Activated naive CD4-positive, alpha-beta T cell treated with anti-CD3 and anti-CD28 coated beads, Interleukin-2, amount 50 U/mL, for 16 hours (primary cell): Measurements from ENCODE around the gene UBAP2L.

Experiments used
- DNase-seq: peaks from one replicate; pipeline ENCODE4 v3.0.0-alpha.2; 2020

The UBAP2L gene, protein sequence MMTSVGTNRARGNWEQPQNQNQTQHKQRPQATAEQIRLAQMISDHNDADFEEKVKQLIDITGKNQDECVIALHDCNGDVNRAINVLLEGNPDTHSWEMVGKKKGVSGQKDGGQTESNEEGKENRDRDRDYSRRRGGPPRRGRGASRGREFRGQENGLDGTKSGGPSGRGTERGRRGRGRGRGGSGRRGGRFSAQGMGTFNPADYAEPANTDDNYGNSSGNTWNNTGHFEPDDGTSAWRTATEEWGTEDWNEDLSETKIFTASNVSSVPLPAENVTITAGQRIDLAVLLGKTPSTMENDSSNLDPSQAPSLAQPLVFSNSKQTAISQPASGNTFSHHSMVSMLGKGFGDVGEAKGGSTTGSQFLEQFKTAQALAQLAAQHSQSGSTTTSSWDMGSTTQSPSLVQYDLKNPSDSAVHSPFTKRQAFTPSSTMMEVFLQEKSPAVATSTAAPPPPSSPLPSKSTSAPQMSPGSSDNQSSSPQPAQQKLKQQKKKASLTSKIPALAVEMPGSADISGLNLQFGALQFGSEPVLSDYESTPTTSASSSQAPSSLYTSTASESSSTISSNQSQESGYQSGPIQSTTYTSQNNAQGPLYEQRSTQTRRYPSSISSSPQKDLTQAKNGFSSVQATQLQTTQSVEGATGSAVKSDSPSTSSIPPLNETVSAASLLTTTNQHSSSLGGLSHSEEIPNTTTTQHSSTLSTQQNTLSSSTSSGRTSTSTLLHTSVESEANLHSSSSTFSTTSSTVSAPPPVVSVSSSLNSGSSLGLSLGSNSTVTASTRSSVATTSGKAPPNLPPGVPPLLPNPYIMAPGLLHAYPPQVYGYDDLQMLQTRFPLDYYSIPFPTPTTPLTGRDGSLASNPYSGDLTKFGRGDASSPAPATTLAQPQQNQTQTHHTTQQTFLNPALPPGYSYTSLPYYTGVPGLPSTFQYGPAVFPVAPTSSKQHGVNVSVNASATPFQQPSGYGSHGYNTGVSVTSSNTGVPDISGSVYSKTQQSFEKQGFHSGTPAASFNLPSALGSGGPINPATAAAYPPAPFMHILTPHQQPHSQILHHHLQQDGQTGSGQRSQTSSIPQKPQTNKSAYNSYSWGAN

DNA sequence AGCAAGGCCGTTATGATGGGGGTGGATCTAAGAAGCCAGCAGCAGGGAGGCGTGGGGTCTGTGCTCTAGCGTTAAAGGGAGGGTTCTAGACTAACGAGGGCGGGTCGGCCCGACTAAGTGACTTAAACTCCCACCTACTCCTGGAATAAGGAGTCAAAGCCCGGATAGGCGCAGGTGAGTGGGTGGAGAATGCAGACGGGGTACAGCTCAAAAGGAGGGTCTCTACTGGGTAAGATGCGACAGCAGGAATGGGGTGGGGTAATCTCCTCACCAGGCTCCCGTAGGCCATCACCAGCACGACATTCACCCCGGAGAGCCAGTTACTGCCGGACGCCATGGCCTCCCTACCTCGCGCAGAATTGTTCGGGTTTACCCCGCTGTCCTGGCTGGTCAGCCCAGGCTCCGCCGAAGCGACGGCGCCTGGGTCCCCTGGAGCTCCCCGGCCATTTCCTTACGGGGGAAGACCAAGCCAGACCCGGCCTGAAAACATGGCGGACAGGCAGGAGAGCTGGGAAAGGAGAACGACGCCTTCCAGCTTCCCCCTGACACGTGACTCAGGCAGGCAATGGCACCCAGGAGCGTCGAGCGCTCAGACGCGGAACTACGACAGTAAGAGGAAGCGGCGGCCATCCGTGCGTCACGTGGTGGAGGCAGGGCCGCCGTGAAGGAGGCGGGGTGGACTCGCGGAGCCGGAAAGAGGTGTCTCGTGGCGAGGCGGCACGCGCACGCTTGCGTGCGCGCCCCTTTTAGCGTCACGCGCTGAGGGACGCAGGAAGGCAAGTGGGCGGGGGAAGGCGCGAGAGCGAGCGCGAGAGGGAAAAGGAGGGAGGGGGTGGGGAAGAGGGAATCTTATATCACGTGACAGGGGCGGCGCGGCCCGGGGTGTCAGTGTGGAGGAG is at the start of gene UBAP2L:
Gene UBAP2L (plus strand): TSS at position 885 of the 899 bp plus-strand sequence. CDS start 4,169 bp downstream, outside the sequence.
- DNase-seq = peak; percentile 99

DNA sequence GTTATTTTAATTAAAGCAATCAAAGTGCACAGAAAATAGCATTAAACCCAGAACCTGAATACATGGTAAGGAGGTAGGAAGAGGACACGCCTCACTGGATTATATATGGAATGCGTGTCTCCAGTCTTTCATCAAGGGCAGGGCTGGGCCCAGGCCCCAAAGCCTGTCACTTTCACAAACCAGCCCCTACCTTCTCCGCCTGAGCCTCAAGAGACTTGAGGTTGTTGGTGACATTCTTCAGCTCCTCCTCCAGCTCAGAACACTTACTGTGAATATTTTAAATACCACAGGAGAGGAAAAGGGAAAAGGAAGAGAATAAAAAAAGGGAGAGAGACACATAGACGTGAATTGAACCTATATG is 49.6 kb upstream of the UBAP2L start:
- DNase-seq = no peak

DNA sequence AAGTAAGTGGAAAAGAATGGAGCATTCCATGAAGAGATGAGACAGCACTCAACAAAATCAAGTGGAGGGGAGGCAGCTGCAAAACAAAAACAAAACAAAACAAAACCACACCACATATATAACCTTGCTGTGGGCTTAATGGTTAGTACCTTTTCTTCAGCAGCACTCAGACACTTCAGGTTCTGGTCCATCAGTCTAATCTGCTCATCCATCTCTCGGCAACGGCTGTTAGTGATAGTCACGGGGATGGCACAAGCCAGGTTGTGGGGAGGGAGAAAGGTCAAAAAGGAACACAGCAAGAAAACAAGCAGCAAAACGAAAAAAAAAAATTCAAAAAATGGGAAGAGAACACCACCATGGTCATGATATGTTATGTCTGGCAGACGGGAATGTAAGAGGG is 48.9 kb upstream of the UBAP2L start:
- DNase-seq = no peak

DNA sequence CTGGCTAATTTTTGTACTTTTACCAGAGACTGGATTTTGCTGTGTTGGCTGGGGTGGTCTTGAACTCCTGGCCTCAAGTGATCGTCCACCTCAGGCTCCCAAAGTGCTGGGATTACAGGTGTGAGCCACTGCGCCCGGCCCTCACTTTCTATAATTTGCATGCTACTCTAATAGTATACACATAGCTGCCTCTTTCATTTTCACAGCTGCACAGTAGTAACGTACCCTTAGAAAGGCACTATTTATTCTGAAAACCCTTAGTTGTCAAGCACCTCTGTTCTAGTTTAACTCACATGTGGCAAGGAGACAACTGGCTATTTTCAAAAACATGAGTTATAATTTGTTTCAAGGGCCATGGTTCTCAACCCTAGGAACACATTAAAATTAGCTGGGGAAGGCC is 46.1 kb upstream of the UBAP2L start:
- DNase-seq = no peak

DNA sequence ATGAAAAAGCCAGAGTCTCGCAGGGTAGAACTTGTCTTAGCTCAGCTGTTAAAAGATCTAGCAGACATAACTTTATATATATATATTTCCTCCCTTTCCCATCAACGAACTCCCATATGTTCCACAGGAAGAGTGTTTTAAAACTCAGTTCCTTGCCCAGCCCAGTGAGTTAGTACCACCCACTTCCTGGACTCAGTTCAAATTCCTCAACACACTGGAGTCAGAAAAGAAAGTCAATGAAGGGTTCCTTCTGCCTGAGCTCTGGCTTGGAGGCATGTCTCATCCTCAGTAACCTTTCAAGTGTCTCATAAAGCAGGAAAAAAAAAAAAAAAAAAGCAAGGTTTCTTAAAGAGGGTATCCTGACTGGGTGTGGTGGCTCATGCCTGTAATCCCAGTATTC is 44.4 kb upstream of the UBAP2L start:
- DNase-seq = no peak

DNA sequence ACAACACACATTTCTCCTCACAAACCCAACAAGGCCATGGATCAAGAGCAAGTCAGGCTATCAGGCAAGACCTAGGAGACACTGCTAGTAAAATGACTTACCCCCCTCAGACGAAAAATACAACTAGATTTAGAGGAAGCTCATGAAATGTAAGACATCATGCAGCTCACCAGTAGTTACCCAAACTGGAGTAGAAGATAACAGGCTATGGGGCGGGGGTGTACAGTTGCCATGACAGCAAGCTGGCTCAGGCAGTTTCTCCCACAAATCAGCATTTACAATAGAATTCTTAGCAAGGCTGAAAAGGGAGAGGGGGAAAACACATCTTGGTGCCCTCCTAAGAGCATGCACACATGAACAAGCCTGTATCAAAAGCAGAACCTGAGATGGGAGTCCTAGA is 42.7 kb upstream of the UBAP2L start:
- DNase-seq = no peak

DNA sequence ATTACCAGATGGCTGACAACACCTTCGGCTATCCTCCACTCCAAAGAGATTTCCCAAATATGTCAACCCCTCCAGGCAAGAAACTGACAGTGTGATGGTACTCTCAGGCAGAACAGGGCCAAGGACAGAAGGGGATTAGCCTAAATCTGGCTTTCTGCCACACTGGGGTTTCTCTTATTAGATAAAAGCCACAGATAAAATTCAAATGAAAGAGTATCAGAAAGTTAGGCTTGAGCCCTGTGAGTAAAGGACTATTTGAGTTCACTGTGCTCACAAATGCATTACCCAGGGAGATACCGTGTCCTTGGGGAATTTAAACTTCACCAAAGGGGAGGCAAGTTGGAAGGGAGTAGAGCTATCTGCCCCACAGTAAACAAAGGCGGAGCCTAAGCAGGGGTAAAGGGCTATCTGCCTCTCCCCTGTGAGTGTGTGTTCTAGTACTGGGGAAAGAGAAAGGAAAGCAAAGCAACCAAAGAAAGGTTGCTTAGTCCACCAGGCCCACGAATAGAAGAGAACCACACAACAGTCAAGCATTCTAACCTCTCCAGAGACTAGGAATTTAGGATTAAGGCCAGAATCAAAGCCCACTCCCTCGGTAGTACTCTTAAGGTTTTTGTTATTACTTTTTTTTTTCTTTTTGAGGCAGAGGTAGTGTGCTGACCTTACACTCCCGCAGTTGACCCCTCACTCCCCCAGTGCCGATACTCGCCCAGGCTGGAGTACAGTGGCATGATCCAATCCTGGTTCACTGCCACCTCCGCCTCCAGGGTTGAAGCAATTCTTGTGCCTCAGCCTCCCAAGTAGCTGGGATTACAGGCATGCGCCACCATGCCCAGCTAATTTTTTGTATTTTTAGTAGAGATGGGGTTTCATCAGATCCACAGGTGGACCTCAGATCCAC is 41.6 kb upstream of the UBAP2L start:
- no peak for DNase-seq

DNA sequence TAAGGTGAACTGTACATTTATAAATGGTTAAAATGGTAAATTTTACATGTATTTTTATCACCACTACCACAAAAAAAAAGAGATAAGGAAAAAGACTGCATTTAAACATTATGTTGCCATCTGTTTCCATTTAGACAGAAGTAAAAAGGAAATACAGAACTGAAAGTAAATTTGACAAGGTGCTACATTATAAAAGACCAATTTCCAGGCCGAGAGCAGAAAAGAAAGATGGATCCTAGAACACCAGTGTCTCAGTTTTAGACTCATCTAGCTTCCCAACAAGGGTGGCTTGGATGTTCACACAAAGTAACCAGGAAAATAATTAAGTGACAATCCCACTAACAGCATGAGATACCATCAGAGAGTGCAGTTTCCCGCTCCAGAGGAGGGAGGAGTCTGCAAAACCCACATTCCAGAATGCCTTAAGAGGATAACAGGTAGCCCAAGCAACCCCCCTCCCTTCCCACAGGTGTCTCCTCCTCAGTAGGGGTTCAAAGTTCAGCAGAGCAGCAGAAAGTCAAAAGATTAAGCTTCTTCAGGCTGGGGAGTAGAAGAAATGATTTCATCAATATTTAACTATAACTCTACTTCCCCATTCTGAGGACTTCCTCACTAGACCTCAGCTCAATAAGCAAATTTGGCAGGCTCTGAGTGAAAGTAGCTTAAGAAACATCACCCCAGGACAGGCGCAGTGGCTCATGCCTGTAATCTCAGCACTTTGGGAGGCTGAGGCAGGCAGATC is 40.6 kb upstream of the UBAP2L start:
- DNase-seq = no peak

DNA sequence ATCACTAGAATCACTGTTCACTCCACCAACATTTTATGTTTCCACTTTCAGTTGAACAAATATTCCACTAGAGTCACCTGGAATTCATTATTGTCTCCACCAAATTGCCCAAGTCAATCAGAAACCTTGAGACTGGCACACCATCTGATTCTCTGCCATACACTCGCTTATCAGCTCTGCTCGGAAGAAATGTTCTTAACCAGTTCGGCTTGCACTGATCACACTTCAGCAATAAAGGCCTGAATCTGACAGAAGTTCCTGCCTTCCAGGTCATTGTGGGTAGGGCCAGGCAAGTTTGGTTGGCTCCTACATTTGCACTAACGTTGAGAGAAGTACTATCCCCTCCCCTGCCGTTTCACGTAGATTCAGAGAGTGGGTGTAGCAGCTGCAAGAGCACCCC is 38.8 kb upstream of the UBAP2L start:
- no peak for DNase-seq

DNA sequence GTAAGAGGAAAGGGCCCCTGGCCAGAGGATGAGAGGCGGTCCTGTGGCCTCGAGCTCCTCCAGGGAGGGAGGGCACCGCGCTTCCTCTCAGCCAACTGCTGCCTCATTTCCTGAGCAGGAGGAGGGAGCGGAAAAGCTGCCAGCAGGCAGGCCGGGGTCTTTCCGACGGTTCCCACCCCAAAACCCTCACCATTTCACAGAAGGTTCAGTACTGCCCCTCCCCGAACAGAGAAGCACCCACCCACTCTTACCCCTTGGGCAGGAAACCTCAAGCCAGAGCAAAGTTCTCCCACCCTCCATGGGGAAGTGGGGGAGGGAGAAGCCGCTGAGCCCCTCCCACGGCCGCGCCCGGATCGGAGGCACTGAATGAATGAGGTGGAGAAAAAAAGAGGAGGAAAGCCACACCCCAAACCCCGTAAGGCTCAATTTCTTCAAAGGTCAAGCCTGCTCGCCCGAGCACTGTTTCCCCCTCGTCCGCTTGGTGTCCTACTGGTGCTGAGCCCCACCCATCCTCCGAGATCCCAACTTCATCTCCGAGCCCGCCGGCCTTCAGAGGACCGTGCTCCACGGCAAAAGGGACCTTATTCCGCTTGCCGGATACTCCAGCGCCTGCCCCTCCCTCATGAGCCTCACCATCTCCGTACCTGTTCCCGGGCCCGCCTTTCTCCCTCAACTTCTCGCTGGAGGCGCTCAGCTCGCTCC is 38.3 kb upstream of the UBAP2L start:
- peak; percentile 59 for DNase-seq

DNA sequence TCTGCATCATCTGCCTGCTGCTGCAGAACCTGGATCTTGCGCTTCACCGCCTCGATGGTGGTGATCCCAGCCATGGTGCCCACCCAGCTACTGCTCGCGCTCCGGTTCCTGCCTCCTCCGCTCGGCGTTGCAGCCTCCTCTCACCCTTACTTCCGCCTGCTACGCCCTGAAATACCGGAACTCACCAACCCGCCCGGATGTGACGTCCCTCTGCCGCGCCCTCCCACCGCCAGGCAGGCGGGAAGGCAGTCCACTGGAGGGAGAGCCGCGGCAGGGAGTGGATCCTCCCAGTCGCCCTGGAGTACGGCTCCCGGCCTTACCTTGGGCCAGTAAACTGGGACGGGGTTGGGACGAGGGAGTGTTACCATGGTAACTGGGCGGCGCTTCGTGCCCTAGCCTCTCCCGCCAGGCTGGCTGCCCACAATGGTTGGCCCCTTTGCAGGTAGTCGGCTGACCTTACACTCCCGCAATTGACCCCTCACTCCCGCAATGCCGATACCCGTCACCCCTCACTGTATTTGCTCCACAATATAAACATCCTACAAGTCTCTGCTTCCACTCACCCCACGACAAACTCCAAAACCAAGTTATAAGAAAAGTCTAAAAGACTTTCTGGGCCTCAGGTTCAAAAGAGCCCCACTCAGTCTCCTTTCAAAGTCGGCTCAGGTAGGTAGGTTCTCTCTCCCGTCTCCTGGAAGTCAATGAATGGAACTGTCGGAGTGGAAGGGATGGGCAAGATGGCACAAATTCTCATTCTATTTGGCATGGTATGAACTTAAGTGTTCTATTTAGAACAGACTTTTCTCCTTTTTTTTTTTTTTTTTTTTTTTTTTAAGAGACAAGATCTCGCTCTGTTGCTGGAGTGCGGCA is 37.5 kb upstream of the UBAP2L start:
- DNase-seq = peak; percentile 93

DNA sequence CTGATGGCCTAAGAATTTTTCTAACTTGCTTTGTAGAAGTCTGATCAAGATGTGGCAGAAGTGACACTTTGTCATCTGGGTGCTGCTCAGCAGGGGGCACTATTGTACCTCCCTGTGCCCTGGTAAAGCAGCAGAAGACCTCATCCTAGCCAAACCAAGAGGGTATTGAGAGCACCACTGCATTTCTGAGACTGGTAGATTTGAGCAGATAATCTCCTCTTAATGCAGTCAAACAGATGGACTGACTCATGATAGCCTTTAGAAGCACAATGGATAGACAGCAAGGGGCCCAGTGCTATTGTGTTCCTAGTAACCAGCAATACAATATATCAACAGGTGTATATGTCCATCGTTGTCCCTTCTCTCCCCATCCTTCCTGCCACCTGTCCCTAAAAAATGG is 34.6 kb upstream of the UBAP2L start:
- DNase-seq = peak; percentile 73

DNA sequence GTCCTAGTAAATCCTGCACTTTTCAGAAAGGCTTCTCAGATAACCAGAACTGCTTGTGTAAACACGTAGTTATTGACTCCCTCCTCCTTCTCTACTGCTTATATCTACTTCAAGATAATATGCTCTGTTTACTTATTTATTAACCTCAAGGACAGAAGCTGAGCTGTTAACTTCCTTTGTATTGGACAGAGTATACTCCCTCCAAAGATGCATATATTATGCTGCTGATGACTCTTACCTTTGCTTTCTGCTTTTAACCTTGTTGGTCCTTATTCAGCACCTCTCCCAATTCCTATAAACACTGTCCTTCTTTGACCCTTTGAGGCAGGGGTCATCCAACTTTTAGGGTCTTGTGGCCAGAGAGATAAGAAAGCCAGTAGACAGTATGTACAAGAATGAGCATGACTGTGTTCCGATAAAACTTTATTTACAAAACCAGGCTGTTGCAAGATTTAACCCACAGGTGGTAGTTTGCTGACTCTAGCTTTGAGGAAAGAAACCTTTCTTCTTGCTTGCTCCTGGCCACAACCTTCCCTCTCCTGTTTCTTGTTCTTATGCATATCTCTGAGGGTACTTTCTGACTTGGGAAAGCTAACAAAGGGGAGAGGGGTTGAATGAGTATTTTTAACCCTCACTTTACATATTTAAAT is 33.8 kb upstream of the UBAP2L start:
- no peak for DNase-seq

DNA sequence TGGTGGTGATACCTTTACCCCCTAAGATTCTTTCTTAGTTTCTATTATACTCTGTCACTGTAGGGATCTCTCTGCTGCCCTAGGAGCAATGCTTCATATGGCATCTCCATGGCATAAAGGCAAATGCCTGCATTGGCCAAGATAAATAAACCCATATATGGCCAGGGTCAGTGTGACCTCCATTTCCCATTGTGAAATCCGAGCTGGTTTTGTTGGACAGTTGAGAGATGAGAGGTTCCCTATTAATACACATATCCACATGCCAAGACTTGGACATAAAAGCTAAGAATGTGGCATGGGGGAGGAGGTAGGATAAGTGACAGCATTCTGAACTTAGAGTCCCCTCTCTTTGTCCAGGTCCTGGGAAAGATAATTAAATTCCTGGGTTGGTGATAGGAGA is 30.2 kb upstream of the UBAP2L start:
- no peak for DNase-seq

DNA sequence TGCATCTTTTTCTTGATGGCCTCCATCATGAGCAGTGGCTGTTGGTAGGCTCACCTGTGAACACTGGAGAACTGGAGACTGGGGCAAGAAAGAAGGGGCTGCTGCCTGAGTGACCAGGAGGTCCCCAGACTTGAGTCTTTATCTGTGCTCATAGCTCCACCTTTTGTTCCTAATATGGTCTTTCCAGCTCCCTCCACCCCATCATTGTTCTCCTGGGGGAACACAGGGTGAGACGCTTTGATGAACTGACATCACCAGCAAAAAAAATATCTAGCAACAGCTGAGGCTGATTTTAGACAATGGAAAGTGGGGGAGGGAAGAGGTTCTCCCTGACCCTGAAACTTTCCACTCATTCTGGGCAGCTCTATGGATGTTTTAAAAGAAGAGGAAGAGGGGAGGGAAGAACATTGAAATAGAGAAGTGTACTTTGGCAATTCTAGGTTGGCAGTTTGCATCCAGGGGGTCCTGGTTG is 28.7 kb upstream of the UBAP2L start, which contains the start of gene TPM3:
Gene TPM3 (minus strand): TSS at position 111 of the 472 bp plus-strand sequence. CDS start 82 bp downstream, at position 29.
- no peak for DNase-seq

DNA sequence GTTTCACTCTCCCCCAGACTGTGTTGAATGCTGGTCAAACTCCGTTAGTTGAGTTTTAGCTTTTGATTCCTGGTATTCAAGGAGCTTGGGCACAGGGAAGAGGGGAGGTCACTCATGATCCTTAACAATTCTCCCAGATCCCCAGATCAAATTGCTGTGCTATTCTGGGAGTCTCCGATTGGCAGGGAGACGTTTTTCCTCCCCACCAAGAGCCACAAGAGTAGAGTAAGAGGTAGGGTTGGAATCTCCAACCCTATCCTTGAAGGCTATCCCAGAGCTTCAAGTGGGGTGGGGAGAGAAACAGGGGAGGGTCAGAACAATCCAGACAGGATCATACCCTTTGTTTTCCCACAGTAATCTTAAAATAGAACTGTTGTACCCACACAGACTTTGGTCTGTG is 28.3 kb upstream of the UBAP2L start:
- no peak for DNase-seq

DNA sequence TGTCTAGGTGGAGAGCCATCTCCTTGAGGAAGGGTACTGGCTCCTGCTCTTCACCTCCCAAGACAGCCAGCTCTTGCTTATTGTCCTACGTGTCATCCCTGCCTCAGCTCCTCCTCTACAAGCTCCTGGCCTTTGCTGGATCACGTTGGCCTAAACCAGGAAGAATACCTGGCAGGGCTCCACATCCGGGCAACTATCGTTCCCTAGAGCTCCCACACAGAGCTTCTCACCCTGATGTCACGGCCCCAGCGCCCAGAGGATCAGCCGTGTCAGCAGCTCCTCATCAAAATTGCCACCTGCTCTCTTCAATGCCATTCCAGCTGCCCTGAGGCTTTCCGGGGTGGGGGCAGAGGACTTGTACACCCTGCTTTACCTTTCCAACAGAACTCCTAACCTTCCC is 26.9 kb upstream of the UBAP2L start:
- DNase-seq = no peak
